ENCODE measurements around the gene WNT3A.

GRCh38 chr1:228068359-228068758 lies 61.6 kb downstream of the WNT3A start:
- TF ChIP-seq, protein P1, sequence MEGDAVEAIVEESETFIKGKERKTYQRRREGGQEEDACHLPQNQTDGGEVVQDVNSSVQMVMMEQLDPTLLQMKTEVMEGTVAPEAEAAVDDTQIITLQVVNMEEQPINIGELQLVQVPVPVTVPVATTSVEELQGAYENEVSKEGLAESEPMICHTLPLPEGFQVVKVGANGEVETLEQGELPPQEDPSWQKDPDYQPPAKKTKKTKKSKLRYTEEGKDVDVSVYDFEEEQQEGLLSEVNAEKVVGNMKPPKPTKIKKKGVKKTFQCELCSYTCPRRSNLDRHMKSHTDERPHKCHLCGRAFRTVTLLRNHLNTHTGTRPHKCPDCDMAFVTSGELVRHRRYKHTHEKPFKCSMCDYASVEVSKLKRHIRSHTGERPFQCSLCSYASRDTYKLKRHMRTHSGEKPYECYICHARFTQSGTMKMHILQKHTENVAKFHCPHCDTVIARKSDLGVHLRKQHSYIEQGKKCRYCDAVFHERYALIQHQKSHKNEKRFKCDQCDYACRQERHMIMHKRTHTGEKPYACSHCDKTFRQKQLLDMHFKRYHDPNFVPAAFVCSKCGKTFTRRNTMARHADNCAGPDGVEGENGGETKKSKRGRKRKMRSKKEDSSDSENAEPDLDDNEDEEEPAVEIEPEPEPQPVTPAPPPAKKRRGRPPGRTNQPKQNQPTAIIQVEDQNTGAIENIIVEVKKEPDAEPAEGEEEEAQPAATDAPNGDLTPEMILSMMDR (optimal IDR thresholded peaks at IDR 0.05 in 1 of 3, IDR thresholded peaks at IDR 0.05 in 1 of 3, conservative IDR thresholded peaks at IDR 0.05 in 1 of 3; ENCODE audit: extremely low read depth in 1 of 3, insufficient read depth in 2 of 3, low read length in 3 of 3), result no peak
- TF ChIP-seq EZH2 (IDR thresholded peaks at IDR 0.05; ENCODE audit: low read length), result no peak

Data from keratinocyte (primary cell).